Prostate gland (tissue), 2 donors: Measurements from ENCODE around the gene PRPF6. TPM values are rescaled to one million over a fixed set of nuclear protein-coding genes. Genes with fewer than 3 reads are reported as not detected.

Experiments
- DNase-seq: peaks from one replicate; pipeline ENCODE4 v3.0.0-alpha.2; 2019; ENCODE audit warnings: low spot score
- H3K27ac ChIP-seq, 2 donors: fragments of 200-600 bp; sonication (generic); 2 replicates each; pipeline ENCODE4 v1.5.1; 2017 to 2019
- H3K27me3 ChIP-seq: fragments of 200-600 bp; sonication (generic); replicated peaks from 2 replicates; pipeline ENCODE4 v1.5.1; 2019; ENCODE audit not compliant: insufficient read depth
- H3K36me3 ChIP-seq, 2 donors: fragments of 200-600 bp; sonication (generic); 1 replicate in 1 of 2; 2 replicates in 1 of 2; pipeline versions ENCODE4 v1.5.1 to v1.8.1; 2017 to 2019
- H3K4me1 ChIP-seq: fragments of 200-600 bp; sonication (generic); replicated peaks from 2 replicates; pipeline ENCODE4 v1.5.1; 2019
- H3K4me3 ChIP-seq, 2 donors: fragments of 200-600 bp; sonication (generic); 2 replicates each; pipeline ENCODE4 v1.5.1; 2017 to 2019
- H3K9me3 ChIP-seq: fragments of 200-600 bp; sonication (generic); 2 replicates; pipeline ENCODE4 v1.5.1; 2017
- POLR2A ChIP-seq: fragments of 450-650 bp; IDR thresholded peaks from one replicate; pipeline ENCODE4 v1.6.1; 2016; ENCODE audit warnings: antibody characterized with exemption, mild to moderate bottlenecking
- POLR2AphosphoS5 ChIP-seq: sonication (generic); formaldehyde crosslinking; IDR thresholded peaks from one replicate; pipeline ENCODE4 v1.6.1; 2017; ENCODE audit warnings: antibody characterized with exemption
- WGBS: methylation state at CpG from one replicate; pipeline ENCODE4 v1.1.5; 2018; 5-methylcytosine and 5-hydroxymethylcytosine counted together
- intact Hi-C: fragments of 100-400 bp; cut with DNase I; formaldehyde crosslinking; loops from one replicate; pipeline ENCODE4 v1.14.2; 2022
- total RNA-seq, 2 donors: library from RNA; depleted of rRNA; stranded (reverse); fragments of >200 nt; gene quantifications; one replicate each; pipeline ENCODE4 v1.1.0, GENCODE V29; 2016
- TF ChIP-seq, protein P1 (sequence below), 4 experiments: fragments of 200-600 bp in 2 of 4; fragments of 450-650 bp in 2 of 4; sonication (generic) in 2 of 4; IDR thresholded peaks; 1 replicate in 3 of 4; 2 replicates in 1 of 4; pipeline ENCODE4 v1.5.1; 2016 to 2019; ENCODE audit warnings: antibody characterized with exemption in 4 of 4, mild to moderate bottlenecking in 2 of 4, moderate library complexity in 2 of 4

PRPF6 gene
- total RNA-seq, 2 donors from 2014 or later, result 60.9 to 99.6 TPM

DNA sequence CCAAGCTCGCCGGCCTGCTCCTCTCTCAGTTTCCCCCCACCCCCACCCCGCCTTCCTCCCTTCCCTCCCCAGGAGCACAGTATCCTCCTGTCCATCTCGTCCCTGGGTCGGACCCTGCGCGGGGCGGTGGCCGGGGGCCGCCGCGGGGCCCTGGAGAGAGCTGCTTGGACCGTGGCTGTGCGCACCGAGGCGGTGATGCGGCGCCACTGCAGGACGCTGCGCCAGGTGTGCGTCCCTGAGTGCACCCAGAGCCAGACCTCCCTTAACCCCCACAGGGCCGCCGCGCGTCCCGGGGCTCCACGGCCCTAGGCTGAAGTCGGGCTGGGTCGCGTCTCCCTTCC lies 57.3 kb downstream of the PRPF6 start:
- no peak for DNase-seq
- WGBS, result 0% methylated on average over 3 of the region's 30 CpGs
- no peaks in the 10 kb centered on the region for H3K27me3 ChIP-seq
- H3K4me3 ChIP-seq, result peak overlapping the region in 1 of 2 donors; percentile 35
- no peaks in the 10 kb centered on the region for H3K9me3 ChIP-seq
- no peak for TF ChIP-seq POLR2A
- TF ChIP-seq POLR2AphosphoS5, result no peak
- TF ChIP-seq, protein P1, sequence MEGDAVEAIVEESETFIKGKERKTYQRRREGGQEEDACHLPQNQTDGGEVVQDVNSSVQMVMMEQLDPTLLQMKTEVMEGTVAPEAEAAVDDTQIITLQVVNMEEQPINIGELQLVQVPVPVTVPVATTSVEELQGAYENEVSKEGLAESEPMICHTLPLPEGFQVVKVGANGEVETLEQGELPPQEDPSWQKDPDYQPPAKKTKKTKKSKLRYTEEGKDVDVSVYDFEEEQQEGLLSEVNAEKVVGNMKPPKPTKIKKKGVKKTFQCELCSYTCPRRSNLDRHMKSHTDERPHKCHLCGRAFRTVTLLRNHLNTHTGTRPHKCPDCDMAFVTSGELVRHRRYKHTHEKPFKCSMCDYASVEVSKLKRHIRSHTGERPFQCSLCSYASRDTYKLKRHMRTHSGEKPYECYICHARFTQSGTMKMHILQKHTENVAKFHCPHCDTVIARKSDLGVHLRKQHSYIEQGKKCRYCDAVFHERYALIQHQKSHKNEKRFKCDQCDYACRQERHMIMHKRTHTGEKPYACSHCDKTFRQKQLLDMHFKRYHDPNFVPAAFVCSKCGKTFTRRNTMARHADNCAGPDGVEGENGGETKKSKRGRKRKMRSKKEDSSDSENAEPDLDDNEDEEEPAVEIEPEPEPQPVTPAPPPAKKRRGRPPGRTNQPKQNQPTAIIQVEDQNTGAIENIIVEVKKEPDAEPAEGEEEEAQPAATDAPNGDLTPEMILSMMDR (IDR thresholded peaks at IDR 0.05), result no peak
- no peaks in the 10 kb centered on the region for H3K36me3 ChIP-seq
- H3K27ac ChIP-seq, result no peak overlapping the region
- intact Hi-C loops, result loop anchor here (2.0 kb wide), 1 partner anchor 83 kb away; no protein-coding TSS in a partner anchor
- peaks cover 3% of the 10 kb centered on the region for H3K4me1 ChIP-seq

DNA sequence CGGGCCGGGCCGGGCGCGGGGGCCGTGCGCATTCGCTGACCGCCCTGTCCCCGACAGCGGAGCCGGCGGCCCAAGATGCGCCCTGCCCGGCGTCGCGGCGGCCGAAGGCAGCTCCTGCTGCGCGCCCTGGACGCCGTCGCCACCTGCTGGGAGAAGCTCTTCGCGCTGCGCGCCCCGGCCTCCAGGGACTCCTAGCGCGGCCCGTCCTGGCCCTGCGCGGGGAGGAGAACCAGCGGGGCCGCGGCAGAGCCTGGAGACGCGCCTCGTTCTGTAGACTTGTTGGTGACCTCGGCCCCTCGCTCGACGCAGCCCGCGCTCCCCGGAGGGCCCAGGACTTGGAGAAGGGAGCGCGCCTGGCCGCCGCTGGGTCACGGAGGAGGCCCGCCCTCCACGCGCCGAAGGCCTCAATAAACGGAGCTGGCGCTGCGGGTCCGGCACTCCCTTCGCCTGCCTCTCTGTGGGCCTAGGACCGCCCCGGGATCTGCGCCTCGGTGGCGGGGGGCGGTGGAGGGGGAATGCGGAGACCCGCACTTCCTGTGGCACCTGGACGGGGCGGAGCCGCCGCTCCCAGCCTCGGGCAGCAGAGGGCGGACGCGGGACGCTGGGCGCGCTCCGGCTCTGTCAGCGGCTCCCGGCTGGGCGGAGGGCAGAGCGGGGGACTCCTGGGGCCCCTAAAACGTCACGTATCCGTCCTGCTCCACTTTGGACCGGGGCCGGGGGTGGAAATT lies 57.8 kb downstream of the PRPF6 start:
- intact Hi-C loops, result loop anchor here (2.0 kb wide), 1 partner anchor 82 kb away; no protein-coding TSS in a partner anchor

DNA sequence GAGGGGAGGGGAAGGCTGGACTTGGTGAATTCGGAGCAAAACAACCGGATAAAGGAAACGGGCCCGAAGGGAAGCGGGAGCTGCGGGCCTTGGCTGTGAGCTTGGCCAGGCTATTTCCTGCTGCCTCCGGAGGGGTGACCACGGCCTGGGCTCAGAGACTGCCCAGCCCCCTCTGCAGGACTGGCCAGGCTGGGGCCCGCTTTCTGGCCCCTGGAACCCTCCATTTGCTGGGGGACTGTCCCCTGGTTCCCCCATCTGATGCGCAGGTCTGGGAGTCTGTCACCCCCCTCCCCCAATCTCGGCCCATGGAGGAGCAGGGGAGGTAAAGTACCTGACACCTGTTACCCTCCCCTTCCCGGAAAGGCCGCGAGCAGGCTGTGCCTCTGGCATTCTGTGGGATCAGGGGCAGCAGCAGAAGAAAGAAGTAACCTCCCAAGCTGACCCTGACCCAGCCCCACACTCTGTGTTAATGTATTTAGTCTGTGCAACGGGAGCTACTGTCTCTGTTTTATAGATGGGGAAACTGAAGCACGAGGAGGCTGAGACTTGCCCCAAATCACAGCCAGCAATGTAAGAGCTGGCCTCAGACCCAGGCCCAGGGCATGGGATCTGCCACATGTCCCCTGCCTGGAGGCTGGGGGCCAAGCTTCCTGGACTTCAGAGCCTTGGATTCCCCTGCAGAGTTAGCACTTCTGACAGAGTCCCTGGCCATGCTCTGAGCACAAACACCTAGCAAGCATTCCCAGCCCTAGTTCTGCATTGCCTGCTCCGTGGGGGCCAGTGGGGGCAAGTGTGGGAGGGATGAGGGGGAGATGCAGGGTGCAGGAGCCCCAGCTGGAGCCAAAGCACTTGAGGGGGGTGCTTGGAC lies 58.6 kb downstream of the PRPF6 start:
- TF ChIP-seq, protein P1 (IDR thresholded peaks at IDR 0.05), result no peak
- TF ChIP-seq POLR2AphosphoS5, result no peak
- TF ChIP-seq POLR2A, result no peak
- Histone ChIP-seq H3K4me3 (peak overlapping the region; percentile 28 to 35), H3K4me1 (peaks cover 3% of the 10 kb centered on the region), H3K36me3 (no peaks in the 10 kb centered on the region), H3K27me3 (no peaks in the 10 kb centered on the region), H3K9me3 (no peaks in the 10 kb centered on the region), H3K27ac (peak overlapping the region in 1 of 2 donors; percentile 51)
- WGBS, result 21% methylated on average over 13 of the region's 17 CpGs
- intact Hi-C loops, result loop anchor here (2.0 kb wide), 1 partner anchor 81 kb away; no protein-coding TSS in a partner anchor
- no peak for DNase-seq

More for the DNA sequence above, 57.8 kb downstream of the PRPF6 start:
- no peaks in the 10 kb centered on the region for H3K27me3 ChIP-seq
- H3K36me3 ChIP-seq, result no peaks in the 10 kb centered on the region
- TF ChIP-seq, protein P1 (IDR thresholded peaks at IDR 0.05), result peak in 3 of 4 experiments; percentile 30 to 62 (median 51)
- TF ChIP-seq POLR2AphosphoS5, result no peak
- peak overlapping the region; percentile 28 to 35 for H3K4me3 ChIP-seq
- whole genome bisulfite sequencing, result 2% methylated on average over 68 of the region's 91 CpGs
- H3K9me3 ChIP-seq, result no peaks in the 10 kb centered on the region
- H3K27ac ChIP-seq, result peak overlapping the region; percentile 38 to 51
- DNase-seq, result peak; percentile 54
- H3K4me1 ChIP-seq, result peaks cover 3% of the 10 kb centered on the region

DNA sequence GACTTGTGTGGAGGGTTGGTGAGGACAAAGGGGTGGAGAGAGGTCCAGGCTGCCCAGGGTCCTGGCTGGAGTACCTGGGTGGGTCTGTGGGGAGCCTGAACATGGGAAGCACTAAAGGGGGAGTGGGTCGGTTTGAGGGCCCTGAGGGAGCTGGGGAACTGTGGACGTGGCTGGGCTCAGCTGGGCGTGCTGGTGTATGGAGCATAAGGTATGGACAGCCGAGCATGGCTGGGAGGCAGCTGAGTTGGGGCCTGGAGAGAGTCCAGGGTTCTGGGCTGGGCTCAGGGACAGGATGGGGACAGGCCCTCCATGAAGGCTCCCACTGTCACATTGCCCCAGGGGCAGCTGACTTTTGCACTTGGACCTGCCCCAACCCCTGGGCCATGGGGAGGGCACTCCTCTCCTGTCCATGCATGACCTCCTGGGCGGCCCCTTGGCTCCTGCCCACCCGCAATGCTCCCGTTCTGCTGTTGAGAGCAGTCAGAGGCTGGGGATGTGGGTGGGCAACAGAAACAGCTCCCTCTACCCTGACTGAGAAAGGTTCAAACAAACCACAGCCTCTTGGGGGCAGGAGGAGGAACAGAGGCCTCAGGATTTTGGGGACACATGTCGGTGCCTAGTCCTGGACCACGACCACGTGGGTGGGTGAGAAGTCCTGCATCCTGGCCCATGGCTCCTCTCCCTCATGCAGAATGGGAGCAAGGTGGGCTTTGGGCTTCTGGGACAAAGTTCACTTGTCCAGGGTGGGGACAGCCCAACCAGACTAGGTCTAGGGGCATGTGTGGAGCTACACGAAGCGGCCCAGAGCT lies 59.5 kb downstream of the PRPF6 start:
- Histone ChIP-seq H3K27ac (no peak overlapping the region), H3K27me3 (no peaks in the 10 kb centered on the region), H3K36me3 (no peaks in the 10 kb centered on the region), H3K4me1 (peaks cover 3% of the 10 kb centered on the region), H3K4me3 (no peak overlapping the region), H3K9me3 (no peaks in the 10 kb centered on the region)
- intact Hi-C loops, result no loop called here
- TF ChIP-seq POLR2AphosphoS5 (no peak), POLR2A (no peak)
- TF ChIP-seq, protein P1 (IDR thresholded peaks at IDR 0.05), result no peak
- DNase-seq, result no peak
- WGBS, result 75% methylated on average over 12 of the region's 12 CpGs
